Measurements from ENCODE around the gene MECR.

MECR gene

DNA sequence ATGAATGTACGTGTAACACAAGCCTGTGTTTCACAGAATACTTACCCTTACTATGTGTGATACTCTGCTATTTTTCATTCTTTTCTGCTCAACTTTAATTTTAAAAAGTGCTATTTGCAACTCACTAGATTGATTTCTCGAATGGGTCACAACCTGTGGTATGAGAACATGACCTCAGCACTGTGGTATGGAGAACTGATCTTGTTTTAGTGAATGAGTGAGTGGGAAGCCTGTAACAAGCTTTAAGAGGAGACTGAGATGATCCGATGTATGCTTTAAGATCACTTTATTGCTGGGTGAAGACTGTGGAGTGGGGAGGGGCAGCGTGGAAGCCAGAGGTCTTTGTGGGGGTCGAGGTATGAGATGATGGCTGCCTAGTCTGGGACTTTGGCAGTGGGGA, 21.6 kb downstream of the MECR start:
- Histone ChIP-seq H3K36me3 (ENCODE audit: control insufficient read depth, insufficient read depth, low read length) (peaks cover 15% of the 10 kb centered on the region), H3K27ac (ENCODE audit: insufficient read depth, low read length, poor library complexity, severe bottlenecking) (no peak overlapping the region), H3K4me1 (ENCODE audit: control insufficient read depth, insufficient read depth, low read length, poor library complexity, severe bottlenecking) (no peaks in the 10 kb centered on the region), H3K9me3 (ENCODE audit: control insufficient read depth, low read length) (no peaks in the 10 kb centered on the region), H3K4me3 (ENCODE audit: insufficient read depth, low read depth, low read length, poor library complexity, severe bottlenecking) (no peak overlapping the region), H3K27me3 (replicated peaks; ENCODE audit: control insufficient read depth, insufficient read depth, low read length, poor library complexity, severe bottlenecking) (no peaks in the 10 kb centered on the region)
- DNase-seq = no peak

DNA sequence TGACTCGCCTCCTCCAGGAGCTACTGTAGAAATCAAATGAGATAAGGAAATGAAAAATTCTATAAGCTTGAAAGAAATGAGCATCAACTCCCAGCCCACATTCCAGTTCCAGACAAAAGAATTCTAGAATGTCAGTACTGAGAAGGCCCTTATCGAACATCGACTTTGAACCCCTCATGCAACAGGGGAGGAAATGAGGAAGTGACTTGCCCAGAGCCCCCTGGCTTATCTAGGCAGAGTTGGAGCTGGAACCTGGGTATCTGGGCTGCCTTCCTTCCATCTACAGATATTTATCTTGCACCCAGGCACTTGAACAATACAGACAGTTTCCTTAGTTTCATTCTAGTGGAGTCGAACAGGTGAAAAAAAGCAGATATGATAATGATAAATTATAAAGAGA, 22.3 kb downstream of the MECR start:
- no peaks in the 10 kb centered on the region for H3K27me3 ChIP-seq (replicated peaks; ENCODE audit: control insufficient read depth, insufficient read depth, low read length, poor library complexity, severe bottlenecking)
- no peaks in the 10 kb centered on the region for H3K4me1 ChIP-seq (ENCODE audit: control insufficient read depth, insufficient read depth, low read length, poor library complexity, severe bottlenecking)
- no peaks in the 10 kb centered on the region for H3K9me3 ChIP-seq (ENCODE audit: control insufficient read depth, low read length)
- no peak overlapping the region for H3K4me3 ChIP-seq (ENCODE audit: insufficient read depth, low read depth, low read length, poor library complexity, severe bottlenecking)
- peaks cover 15% of the 10 kb centered on the region for H3K36me3 ChIP-seq (ENCODE audit: control insufficient read depth, insufficient read depth, low read length)
- H3K27ac ChIP-seq (ENCODE audit: insufficient read depth, low read length, poor library complexity, severe bottlenecking) = no peak overlapping the region
- no peak for DNase-seq

DNA sequence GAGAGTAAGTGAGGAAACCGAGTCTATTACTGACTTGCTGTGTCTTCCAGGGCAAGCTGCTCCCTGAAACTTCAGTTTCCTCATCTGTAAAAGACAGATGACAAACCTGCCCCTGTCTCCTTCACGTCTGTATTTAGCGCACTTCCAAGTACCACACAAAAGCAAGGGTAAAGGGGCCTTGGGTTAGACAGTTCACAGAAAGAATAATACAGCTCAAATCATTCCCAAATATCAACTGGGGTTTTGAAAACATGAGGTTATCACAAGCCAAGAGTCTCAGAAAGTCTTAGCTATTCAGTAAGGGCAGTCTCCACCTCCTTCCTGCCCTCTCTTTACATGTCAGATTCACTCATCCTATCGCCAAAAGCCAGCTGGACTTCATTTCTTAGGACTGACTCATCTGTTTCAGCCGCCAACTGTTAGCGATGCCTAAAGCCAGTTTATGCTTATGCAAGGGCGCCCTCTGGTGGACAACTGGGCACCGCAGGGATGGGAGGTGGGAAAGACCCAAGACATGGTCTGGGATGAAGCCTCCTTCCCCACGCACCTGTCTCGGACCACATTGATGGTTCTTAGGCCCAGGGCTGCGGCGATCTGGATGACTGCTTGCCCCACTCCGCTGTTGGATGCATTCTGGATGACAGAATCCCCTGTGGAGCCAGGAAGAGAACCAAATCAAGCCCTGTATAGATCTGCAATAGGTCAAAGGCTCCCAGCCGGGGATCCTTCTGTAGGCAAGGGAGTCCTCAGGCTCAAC, 28.0 kb downstream of the MECR start:
- no peaks in the 10 kb centered on the region for H3K9me3 ChIP-seq (ENCODE audit: control insufficient read depth, low read length)
- H3K4me1 ChIP-seq (ENCODE audit: control insufficient read depth, insufficient read depth, low read length, poor library complexity, severe bottlenecking) = no peaks in the 10 kb centered on the region
- H3K27me3 ChIP-seq (replicated peaks; ENCODE audit: control insufficient read depth, insufficient read depth, low read length, poor library complexity, severe bottlenecking) = no peaks in the 10 kb centered on the region
- peak; percentile 66 to 83 (median 82) for DNase-seq
- no peak overlapping the region for H3K4me3 ChIP-seq (ENCODE audit: insufficient read depth, low read depth, low read length, poor library complexity, severe bottlenecking)
- no peak overlapping the region for H3K27ac ChIP-seq (ENCODE audit: insufficient read depth, low read length, poor library complexity, severe bottlenecking)
- peaks cover 18% of the 10 kb centered on the region for H3K36me3 ChIP-seq (ENCODE audit: control insufficient read depth, insufficient read depth, low read length)

DNA sequence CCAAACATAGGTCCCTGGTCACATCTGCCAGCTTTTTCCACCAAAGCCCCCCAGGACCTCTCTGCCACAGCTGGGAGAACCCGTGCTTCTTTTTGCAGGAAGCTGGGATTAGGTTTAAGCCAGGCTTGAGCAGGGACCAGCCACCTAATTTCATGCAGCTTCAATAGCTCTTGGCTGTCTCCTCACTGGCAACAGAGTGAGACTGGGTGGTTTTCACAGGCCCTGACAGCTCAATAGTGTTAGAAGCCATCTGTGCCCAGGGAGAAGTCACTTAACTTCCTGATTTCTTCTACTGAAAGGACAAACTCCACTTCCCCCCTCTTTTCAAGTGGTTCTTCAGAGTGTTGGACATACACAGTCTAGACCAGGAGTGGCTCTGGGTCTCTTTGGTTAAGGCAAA, 28.7 kb downstream of the MECR start:
- Histone ChIP-seq H3K4me1 (ENCODE audit: control insufficient read depth, insufficient read depth, low read length, poor library complexity, severe bottlenecking) (no peaks in the 10 kb centered on the region), H3K4me3 (ENCODE audit: insufficient read depth, low read depth, low read length, poor library complexity, severe bottlenecking) (no peak overlapping the region), H3K27ac (ENCODE audit: insufficient read depth, low read length, poor library complexity, severe bottlenecking) (no peak overlapping the region), H3K9me3 (ENCODE audit: control insufficient read depth, low read length) (no peaks in the 10 kb centered on the region), H3K36me3 (ENCODE audit: control insufficient read depth, insufficient read depth, low read length) (peaks cover 18% of the 10 kb centered on the region), H3K27me3 (replicated peaks; ENCODE audit: control insufficient read depth, insufficient read depth, low read length, poor library complexity, severe bottlenecking) (no peaks in the 10 kb centered on the region)
- DNase-seq = no peak

DNA sequence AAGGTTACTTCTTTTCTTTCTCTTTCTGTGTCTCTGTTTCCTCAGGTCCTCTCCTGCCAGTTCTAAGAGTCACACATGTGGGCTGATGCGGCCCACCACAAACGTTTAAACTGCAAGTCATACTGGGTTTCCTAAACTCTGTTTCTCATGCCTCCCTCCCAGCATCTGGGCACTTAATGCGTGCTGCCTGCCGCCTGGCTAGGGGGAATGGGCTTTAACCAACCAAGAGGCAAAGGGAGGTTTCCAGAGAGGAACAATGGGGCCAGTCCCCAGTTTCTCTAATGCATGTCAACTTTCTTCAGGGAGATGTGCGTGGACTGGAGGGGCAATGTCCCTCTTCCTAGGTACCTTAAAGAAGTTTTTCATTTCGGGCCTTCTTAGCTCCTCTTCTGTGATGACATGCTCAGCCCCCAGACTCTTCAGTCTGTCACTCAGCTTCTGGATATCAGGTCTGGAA, 29.1 kb downstream of the MECR start:
- Histone ChIP-seq H3K4me1 (ENCODE audit: control insufficient read depth, insufficient read depth, low read length, poor library complexity, severe bottlenecking) (no peaks in the 10 kb centered on the region), H3K27me3 (replicated peaks; ENCODE audit: control insufficient read depth, insufficient read depth, low read length, poor library complexity, severe bottlenecking) (no peaks in the 10 kb centered on the region), H3K9me3 (ENCODE audit: control insufficient read depth, low read length) (no peaks in the 10 kb centered on the region), H3K27ac (ENCODE audit: insufficient read depth, low read length, poor library complexity, severe bottlenecking) (no peak overlapping the region), H3K4me3 (ENCODE audit: insufficient read depth, low read depth, low read length, poor library complexity, severe bottlenecking) (no peak overlapping the region), H3K36me3 (ENCODE audit: control insufficient read depth, insufficient read depth, low read length) (peaks cover 17% of the 10 kb centered on the region)
- DNase-seq = no peak

DNA sequence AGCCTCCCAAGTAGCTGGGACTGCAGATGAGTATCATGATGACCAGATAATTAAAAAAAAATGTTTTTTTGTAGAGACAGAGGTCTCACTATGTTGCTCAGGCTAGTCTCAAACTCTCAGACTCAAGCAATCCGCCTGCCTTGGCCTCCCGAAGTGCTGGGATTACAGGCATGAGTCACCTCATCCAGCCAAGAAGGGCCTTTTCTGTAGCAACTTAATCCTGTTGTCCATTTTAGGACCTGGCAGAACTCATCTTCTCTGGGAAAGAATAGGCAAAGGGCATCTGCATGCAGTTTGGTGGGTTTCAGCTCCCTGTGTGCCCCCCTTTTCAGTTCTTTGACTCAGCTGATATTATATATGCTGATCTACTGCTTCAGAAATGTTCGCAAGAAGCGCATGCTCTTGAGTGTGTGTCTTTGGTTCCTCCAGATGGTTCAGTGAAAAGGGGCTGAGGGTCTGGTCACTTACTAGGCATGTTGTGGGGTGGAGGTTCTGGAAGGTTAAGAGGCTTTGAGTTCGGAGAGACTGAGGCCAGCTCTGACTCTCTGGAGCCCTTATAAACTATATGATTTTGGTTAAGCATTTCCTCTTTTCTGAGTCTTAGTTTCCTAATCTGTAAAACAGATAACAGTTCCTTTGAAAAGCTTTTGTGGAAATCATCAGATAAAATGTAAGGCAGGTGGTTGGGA, 29.7 kb downstream of the MECR start:
- Histone ChIP-seq H3K36me3 (ENCODE audit: control insufficient read depth, insufficient read depth, low read length) (peaks cover 11% of the 10 kb centered on the region), H3K9me3 (ENCODE audit: control insufficient read depth, low read length) (no peaks in the 10 kb centered on the region), H3K27me3 (replicated peaks; ENCODE audit: control insufficient read depth, insufficient read depth, low read length, poor library complexity, severe bottlenecking) (no peaks in the 10 kb centered on the region), H3K4me1 (ENCODE audit: control insufficient read depth, insufficient read depth, low read length, poor library complexity, severe bottlenecking) (no peaks in the 10 kb centered on the region), H3K27ac (ENCODE audit: insufficient read depth, low read length, poor library complexity, severe bottlenecking) (no peak overlapping the region), H3K4me3 (ENCODE audit: insufficient read depth, low read depth, low read length, poor library complexity, severe bottlenecking) (no peak overlapping the region)
- DNase-seq = no peak

DNA sequence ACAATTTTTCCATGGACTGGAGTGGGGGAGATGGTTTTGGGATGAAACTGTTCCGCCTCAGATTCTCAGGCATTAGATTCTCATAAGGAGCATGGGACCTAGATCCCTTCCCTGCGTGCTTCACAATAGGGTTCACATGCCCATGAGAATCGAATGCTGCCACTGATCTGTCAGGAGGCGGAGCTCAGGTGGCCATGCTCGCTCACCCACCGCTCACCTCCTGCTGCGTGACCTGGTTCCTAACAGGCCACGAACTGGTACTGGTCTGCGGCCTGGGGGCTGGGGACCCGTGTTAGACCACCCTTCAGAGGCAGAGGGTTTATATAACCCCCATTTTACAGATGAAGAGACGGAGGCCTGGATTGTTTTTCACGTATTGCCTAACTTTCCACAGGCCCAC, 32.7 kb downstream of the MECR start:
- H3K4me3 ChIP-seq (ENCODE audit: insufficient read depth, low read depth, low read length, poor library complexity, severe bottlenecking) = no peak overlapping the region
- no peak for DNase-seq
- peaks cover 8% of the 10 kb centered on the region for H3K36me3 ChIP-seq (ENCODE audit: control insufficient read depth, insufficient read depth, low read length)

DNA sequence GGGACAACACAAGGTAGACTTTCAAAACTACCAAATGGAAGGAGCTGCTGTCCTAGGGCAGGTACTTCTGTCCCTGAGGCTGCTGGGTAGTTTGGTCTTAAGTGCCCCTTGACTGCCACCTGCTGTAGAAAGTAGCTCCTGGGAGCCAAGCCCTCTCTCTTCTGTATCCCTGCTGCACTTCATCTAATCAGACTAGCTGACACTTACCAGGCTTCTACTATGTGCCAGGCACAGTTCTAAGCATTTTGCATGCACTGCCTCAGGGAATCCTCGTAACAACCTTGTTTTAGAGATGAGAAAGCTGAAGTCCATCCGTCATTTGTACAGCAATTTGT, 33.2 kb downstream of the MECR start:
- H3K9me3 ChIP-seq (ENCODE audit: control insufficient read depth, low read length) = no peaks in the 10 kb centered on the region
- no peaks in the 10 kb centered on the region for H3K4me1 ChIP-seq (ENCODE audit: control insufficient read depth, insufficient read depth, low read length, poor library complexity, severe bottlenecking)
- no peak overlapping the region for H3K27ac ChIP-seq (ENCODE audit: insufficient read depth, low read length, poor library complexity, severe bottlenecking)
- no peak for DNase-seq
- no peaks in the 10 kb centered on the region for H3K27me3 ChIP-seq (replicated peaks; ENCODE audit: control insufficient read depth, insufficient read depth, low read length, poor library complexity, severe bottlenecking)
- H3K4me3 ChIP-seq (ENCODE audit: insufficient read depth, low read depth, low read length, poor library complexity, severe bottlenecking) = no peak overlapping the region
- H3K36me3 ChIP-seq (ENCODE audit: control insufficient read depth, insufficient read depth, low read length) = peaks cover 8% of the 10 kb centered on the region

More for the DNA sequence above, 32.7 kb downstream of the MECR start:
- H3K4me1 ChIP-seq (ENCODE audit: control insufficient read depth, insufficient read depth, low read length, poor library complexity, severe bottlenecking) = no peaks in the 10 kb centered on the region
- H3K9me3 ChIP-seq (ENCODE audit: control insufficient read depth, low read length) = no peaks in the 10 kb centered on the region
- no peaks in the 10 kb centered on the region for H3K27me3 ChIP-seq (replicated peaks; ENCODE audit: control insufficient read depth, insufficient read depth, low read length, poor library complexity, severe bottlenecking)
- no peak overlapping the region for H3K27ac ChIP-seq (ENCODE audit: insufficient read depth, low read length, poor library complexity, severe bottlenecking)

DNA sequence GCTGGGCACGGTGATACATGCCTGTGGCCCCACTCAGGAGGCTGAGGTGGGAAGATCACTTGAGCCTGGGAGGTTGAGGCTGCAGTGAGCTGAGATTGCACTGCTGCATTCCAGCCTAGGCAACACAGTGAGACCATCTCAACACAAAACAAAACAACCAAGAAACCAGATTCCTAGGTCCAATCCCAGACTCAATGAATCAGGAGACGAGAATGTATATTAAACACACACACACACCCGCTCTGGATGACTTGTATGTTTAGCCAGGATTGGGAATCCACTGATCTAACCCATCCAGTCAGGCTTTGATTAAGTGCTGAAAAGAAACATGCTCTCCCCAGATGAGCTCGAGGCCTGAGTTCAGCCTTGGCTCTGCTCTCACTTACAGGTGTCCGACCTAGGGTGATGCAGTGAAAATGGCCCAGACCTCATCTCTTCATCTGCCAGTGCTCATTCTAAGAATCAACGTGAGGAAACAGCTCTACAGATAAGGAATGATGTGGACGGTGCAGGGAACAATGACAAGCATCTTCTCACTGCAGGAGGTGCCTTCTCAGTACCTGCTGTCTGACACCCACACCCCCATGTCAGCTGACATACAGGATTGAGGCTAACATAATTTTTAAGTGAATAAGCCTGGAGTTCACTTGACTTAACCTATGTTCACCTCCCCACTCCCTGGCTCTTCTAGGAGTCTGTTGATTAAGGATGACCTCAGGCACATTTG, 33.7 kb downstream of the MECR start:
- no peaks in the 10 kb centered on the region for H3K4me1 ChIP-seq (ENCODE audit: control insufficient read depth, insufficient read depth, low read length, poor library complexity, severe bottlenecking)
- peaks cover 8% of the 10 kb centered on the region for H3K36me3 ChIP-seq (ENCODE audit: control insufficient read depth, insufficient read depth, low read length)
- H3K27me3 ChIP-seq (replicated peaks; ENCODE audit: control insufficient read depth, insufficient read depth, low read length, poor library complexity, severe bottlenecking) = no peaks in the 10 kb centered on the region
- H3K27ac ChIP-seq (ENCODE audit: insufficient read depth, low read length, poor library complexity, severe bottlenecking) = no peak overlapping the region
- no peaks in the 10 kb centered on the region for H3K9me3 ChIP-seq (ENCODE audit: control insufficient read depth, low read length)
- DNase-seq = no peak
- H3K4me3 ChIP-seq (ENCODE audit: insufficient read depth, low read depth, low read length, poor library complexity, severe bottlenecking) = no peak overlapping the region

DNA sequence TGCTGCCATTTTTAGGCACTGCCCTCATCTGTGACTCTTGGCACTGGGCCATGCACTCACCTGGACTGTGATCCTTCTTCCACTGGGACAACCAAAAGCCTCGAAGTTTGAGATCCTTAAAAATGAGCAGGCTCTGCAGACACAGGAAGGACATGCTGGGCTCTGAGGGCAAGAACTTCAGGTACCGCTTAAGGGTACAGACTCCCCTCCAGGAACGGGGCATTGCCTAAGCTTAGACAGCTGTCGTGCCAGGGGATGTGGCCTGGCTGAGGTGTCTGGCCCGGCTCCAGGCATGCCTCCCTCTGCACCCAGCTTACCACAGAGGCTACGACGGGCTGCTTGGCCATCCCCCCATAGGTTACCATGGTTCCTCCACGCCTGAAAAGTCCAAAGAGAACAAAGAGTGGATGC, 34.8 kb downstream of the MECR start:
- no peaks in the 10 kb centered on the region for H3K4me1 ChIP-seq (ENCODE audit: control insufficient read depth, insufficient read depth, low read length, poor library complexity, severe bottlenecking)
- H3K4me3 ChIP-seq (ENCODE audit: insufficient read depth, low read depth, low read length, poor library complexity, severe bottlenecking) = no peak overlapping the region
- no peaks in the 10 kb centered on the region for H3K9me3 ChIP-seq (ENCODE audit: control insufficient read depth, low read length)
- DNase-seq = no peak
- no peaks in the 10 kb centered on the region for H3K27me3 ChIP-seq (replicated peaks; ENCODE audit: control insufficient read depth, insufficient read depth, low read length, poor library complexity, severe bottlenecking)
- no peak overlapping the region for H3K27ac ChIP-seq (ENCODE audit: insufficient read depth, low read length, poor library complexity, severe bottlenecking)
- peaks cover 5% of the 10 kb centered on the region for H3K36me3 ChIP-seq (ENCODE audit: control insufficient read depth, insufficient read depth, low read length)

All from effector memory CD4-positive, alpha-beta T cell (primary cell).